GM13977 (cell line): ENCODE results near the gene SLC15A1.

Experiments used
- DNase-seq: peaks from one replicate; pipeline ENCODE4 v3.0.0; 2012; ENCODE audit warnings: low spot score
- CTCF ChIP-seq: IDR thresholded peaks from 2 replicates; pipeline ENCODE4 v1.5.1; 2012; ENCODE audit warnings: mild to moderate bottlenecking, control low read depth; ENCODE audit not compliant: insufficient read depth; ENCODE audit errors: extremely low read depth, missing control alignments
- in situ Hi-C: fragments of 300-500 bp; cut with MboI; formaldehyde crosslinking; loops from one replicate; pipeline ENCODE4 v1.12.0; 2022; ENCODE audit warnings: low sequenced_read_pairs, low pct_unique_long_range_greater_than_20kb, mixed read lengths, inconsistent platforms; ENCODE audit not compliant: unreplicated experiment

SLC15A1 gene

GRCh38 chr13:98746968-98747367 lies 5.5 kb downstream of the SLC15A1 start:
- DNase-seq, result no peak
- no peak for TF ChIP-seq CTCF
- in situ Hi-C loops, result no loop called here

GRCh38 chr13:98743377-98743776 lies 9.1 kb downstream of the SLC15A1 start:
- no peak for TF ChIP-seq CTCF
- in situ Hi-C loops, result no loop called here
- no peak for DNase-seq

GRCh38 chr13:98742961-98743360 lies 9.5 kb downstream of the SLC15A1 start:
- in situ Hi-C loops, result no loop called here
- DNase-seq, result no peak
- no peak for TF ChIP-seq CTCF

- no peak for TF ChIP-seq CTCF
- DNase-seq, result no peak
- in situ Hi-C loops, result no loop called here
These were observed 10.6 kb downstream of the SLC15A1 start for GRCh38 chr13:98741741-98742435.

- no peak for TF ChIP-seq CTCF
- in situ Hi-C loops, result no loop called here
These were observed 12.3 kb downstream of the SLC15A1 start for GRCh38 chr13:98740131-98740530.

GRCh38 chr13:98738993-98739392 lies 13.5 kb downstream of the SLC15A1 start:
- in situ Hi-C loops, result no loop called here
- no peak for TF ChIP-seq CTCF
- DNase-seq, result no peak

More at GRCh38 chr13:98740131-98740530, 12.3 kb downstream of the SLC15A1 start:
- no peak for DNase-seq

- no peak for DNase-seq
- in situ Hi-C loops, result no loop called here
- no peak for TF ChIP-seq CTCF
These were observed 14.3 kb downstream of the SLC15A1 start for GRCh38 chr13:98738213-98738612.
